Neural progenitor cell (in vitro differentiated cells): ENCODE measurements around the gene S1PR2. TPM values are rescaled to one million over a fixed set of nuclear protein-coding genes. Genes with fewer than 3 reads are reported as not detected.

Experiments used
- DNase-seq: peaks from one replicate; pipeline ENCODE4 v3.0.0-alpha.2; 2016; ENCODE audit warnings: low spot score
- H2AFZ ChIP-seq: fragments of 200-600 bp; sonication (generic); replicated peaks from 2 replicates; pipeline ENCODE4 v1.6.1; 2016; ENCODE audit warnings: antibody characterized with exemption
- H3F3A ChIP-seq: fragments of 200-600 bp; sonication (generic); 2 replicates; pipeline ENCODE4 v1.6.1; 2016; ENCODE audit warnings: antibody characterized with exemption, low read depth
- H3K27ac ChIP-seq: fragments of 200-600 bp; sonication (generic); 2 replicates; pipeline ENCODE4 v1.5.1; 2016; ENCODE audit warnings: mild to moderate bottlenecking
- H3K27me3 ChIP-seq: fragments of 200-600 bp; sonication (generic); 2 replicates; pipeline ENCODE4 v1.6.1; 2016; ENCODE audit warnings: mild to moderate bottlenecking, moderate library complexity
- H3K36me3 ChIP-seq: fragments of 200-600 bp; sonication (generic); 2 replicates; pipeline ENCODE4 v1.5.1; 2016
- H3K4me1 ChIP-seq: fragments of 200-600 bp; sonication (generic); 2 replicates; pipeline ENCODE4 v1.6.1; 2016; ENCODE audit warnings: mixed run types
- H3K4me2 ChIP-seq: fragments of 200-600 bp; sonication (generic); 2 replicates; pipeline ENCODE4 v1.6.1; 2016
- H3K4me3 ChIP-seq: fragments of 200-600 bp; sonication (generic); 2 replicates; pipeline ENCODE4 v1.5.1; 2016
- H3K79me2 ChIP-seq: fragments of 200-600 bp; sonication (generic); 2 replicates; pipeline ENCODE4 v1.6.1; 2016; ENCODE audit warnings: low read depth
- H3K9ac ChIP-seq: fragments of 200-600 bp; sonication (generic); 2 replicates; pipeline ENCODE4 v1.6.1; 2016
- H3K9me3 ChIP-seq: fragments of 200-600 bp; sonication (generic); 2 replicates; pipeline ENCODE4 v1.5.1; 2016; ENCODE audit warnings: low read depth
- H4K20me1 ChIP-seq: fragments of 200-600 bp; sonication (generic); 2 replicates; pipeline ENCODE4 v1.6.1; 2016; ENCODE audit warnings: low read depth
- H3K27ac Mint-ChIP-seq: 3 replicates; pipeline ENCODE4 v1.8.0; 2021; ENCODE audit warnings: mixed read lengths
- H3K27me3 Mint-ChIP-seq: 2 replicates; pipeline ENCODE4 v1.8.0; 2022; ENCODE audit warnings: low read depth, mild to moderate bottlenecking, inconsistent platforms, moderate library complexity, mixed read lengths; ENCODE audit not compliant: insufficient read depth
- H3K36me3 Mint-ChIP-seq: 3 replicates; pipeline ENCODE4 v1.8.0; 2021; ENCODE audit warnings: mixed read lengths
- H3K4me1 Mint-ChIP-seq: 3 replicates; pipeline ENCODE4 v1.8.0; 2021; ENCODE audit warnings: mixed read lengths
- H3K4me3 Mint-ChIP-seq: 3 replicates; pipeline ENCODE4 v1.8.0; 2021; ENCODE audit warnings: mild to moderate bottlenecking, moderate library complexity, mixed read lengths
- H3K9me3 Mint-ChIP-seq: 3 replicates; pipeline ENCODE4 v1.8.0; 2020; ENCODE audit warnings: mixed read lengths
- CTCF ChIP-seq: fragments of 200-600 bp; sonication (generic); IDR thresholded peaks from 2 replicates; pipeline ENCODE4 v1.5.1; 2017; ENCODE audit warnings: antibody characterized with exemption, mild to moderate bottlenecking
- EZH2 ChIP-seq: fragments of 200-600 bp; sonication (generic); IDR thresholded peaks from 2 replicates; pipeline ENCODE4 v1.6.1; 2017; ENCODE audit warnings: antibody characterized with exemption, mild to moderate bottlenecking, moderate library complexity
- EZH2phosphoT487 ChIP-seq: fragments of 200-600 bp; sonication (generic); IDR thresholded peaks from 2 replicates; pipeline ENCODE4 v1.6.1; 2017; ENCODE audit warnings: antibody characterized with exemption
- total RNA-seq: library from RNA; depleted of rRNA; stranded (reverse); fragments of >200 nt; gene quantifications from 2 replicates; pipeline ENCODE4 v1.2.3, GENCODE V29; 2015; ENCODE audit warnings: low replicate concordance

The S1PR2 gene
- total RNA-seq, 1 donor from 2014 or later, result 8.5 TPM

- no peak for DNase-seq
Observed at GRCh38 chr19:10192922-10193321, 38.2 kb downstream of the S1PR2 start.

GRCh38 chr19:10191347-10191746 is 39.8 kb downstream of the S1PR2 start:
- Mint-ChIP-seq H3K27ac (no peak overlapping the region), H3K27me3 (no peaks in the 10 kb centered on the region), H3K4me1 (peaks cover 8% of the 10 kb centered on the region), H3K36me3 (peaks cover 10% of the 10 kb centered on the region), H3K9me3 (no peaks in the 10 kb centered on the region), H3K4me3 (no peak overlapping the region)
- TF ChIP-seq EZH2, result no peak
- no peak for TF ChIP-seq CTCF
- TF ChIP-seq EZH2phosphoT487, result no peak
- Histone ChIP-seq H3K9me3 (no peaks in the 10 kb centered on the region), H3F3A (peaks cover 7% of the 10 kb centered on the region), H3K79me2 (peaks cover 83% of the 10 kb centered on the region), H3K4me1 (peaks cover 3% of the 10 kb centered on the region), H4K20me1 (peaks cover 62% of the 10 kb centered on the region), H3K27me3 (no peaks in the 10 kb centered on the region), H3K4me3 (no peak overlapping the region), H3K27ac (no peak overlapping the region), H2AFZ (no peak overlapping the region), H3K4me2 (no peak overlapping the region), H3K9ac (no peak overlapping the region), H3K36me3 (no peaks in the 10 kb centered on the region)
- no peak for DNase-seq

More at GRCh38 chr19:10192922-10193321, 38.2 kb downstream of the S1PR2 start:
- H3K4me2 ChIP-seq, result peak overlapping the region; percentile 85
- peaks cover 3% of the 10 kb centered on the region for H3K4me1 ChIP-seq
- H3K4me3 ChIP-seq, result peak overlapping the region; percentile 67
- no peak for TF ChIP-seq EZH2
- TF ChIP-seq EZH2phosphoT487, result no peak
- TF ChIP-seq CTCF, result no peak
- H3K27me3 ChIP-seq, result no peaks in the 10 kb centered on the region
- peaks cover 7% of the 10 kb centered on the region for H3F3A ChIP-seq
- no peak overlapping the region for H3K27ac ChIP-seq
- Mint-ChIP-seq H3K4me1 (peaks cover 8% of the 10 kb centered on the region), H3K36me3 (peaks cover 5% of the 10 kb centered on the region), H3K9me3 (no peaks in the 10 kb centered on the region), H3K4me3 (peak overlapping the region; percentile 76), H3K27ac (no peak overlapping the region), H3K27me3 (no peaks in the 10 kb centered on the region)
- H4K20me1 ChIP-seq, result peaks cover 49% of the 10 kb centered on the region
- no peaks in the 10 kb centered on the region for H3K36me3 ChIP-seq
- H3K9ac ChIP-seq, result no peak overlapping the region
- H2AFZ ChIP-seq, result no peak overlapping the region
- H3K9me3 ChIP-seq, result no peaks in the 10 kb centered on the region
- H3K79me2 ChIP-seq, result peaks cover 68% of the 10 kb centered on the region

- H3K27me3 ChIP-seq, result no peaks in the 10 kb centered on the region
- Mint-ChIP-seq H3K27me3 (no peaks in the 10 kb centered on the region), H3K4me1 (peaks cover 8% of the 10 kb centered on the region), H3K36me3 (peaks cover 10% of the 10 kb centered on the region), H3K9me3 (no peaks in the 10 kb centered on the region), H3K27ac (no peak overlapping the region), H3K4me3 (peak overlapping the region; percentile 41)
- no peak overlapping the region for H3K27ac ChIP-seq
- DNase-seq, result no peak
- H3K9ac ChIP-seq, result no peak overlapping the region
- H3K79me2 ChIP-seq, result peaks cover 97% of the 10 kb centered on the region
- peaks cover 3% of the 10 kb centered on the region for H3K4me1 ChIP-seq
- H3K4me3 ChIP-seq, result no peak overlapping the region
- H3K9me3 ChIP-seq, result no peaks in the 10 kb centered on the region
- no peaks in the 10 kb centered on the region for H3K36me3 ChIP-seq
- peaks cover 75% of the 10 kb centered on the region for H4K20me1 ChIP-seq
- H2AFZ ChIP-seq, result no peak overlapping the region
- H3F3A ChIP-seq, result peaks cover 7% of the 10 kb centered on the region
- H3K4me2 ChIP-seq, result no peak overlapping the region
- TF ChIP-seq EZH2 (no peak), CTCF (no peak), EZH2phosphoT487 (no peak)
Observed at GRCh38 chr19:10190026-10190425, 41.1 kb downstream of the S1PR2 start.
